Astrocyte of the cerebellum (primary cell): ENCODE measurements around the gene ORC4.
A peak's percentile ranks its signal among the peaks of the same experiment; 100 is the strongest.

Experiments
- DNase-seq: peaks from one replicate; pipeline ENCODE4 v3.0.0-alpha.2; 2011; ENCODE audit warnings: low read depth
- H3K4me3 ChIP-seq: 2 replicates; pipeline ENCODE4 v1.5.1; 2011; ENCODE audit warnings: mild to moderate bottlenecking, low read depth, low read length, moderate library complexity
- CTCF ChIP-seq: IDR thresholded peaks from 2 replicates; pipeline ENCODE4 v1.5.1; 2012; ENCODE audit warnings: low read length, low read depth, moderate library complexity, mild to moderate bottlenecking; ENCODE audit errors: missing control alignments
- in situ Hi-C: cut with HindIII; loops from 2 replicates; pipeline ENCODE4 v1.10.0; 2017; ENCODE audit warnings: low sequenced_read_pairs

Gene ORC4

GRCh38 chr2:148032215-148032614 lies 11.7 kb upstream of the ORC4 start:
- in situ Hi-C loops, result no loop called here
- TF ChIP-seq CTCF, result no peak
- H3K4me3 ChIP-seq, result no peak overlapping the region
- no peak for DNase-seq

GRCh38 chr2:148031152-148031551 lies 10.6 kb upstream of the ORC4 start:
- H3K4me3 ChIP-seq, result no peak overlapping the region
- no peak for TF ChIP-seq CTCF
- no peak for DNase-seq
- in situ Hi-C loops, result no loop called here

- no peak overlapping the region for H3K4me3 ChIP-seq
- no peak for DNase-seq
- in situ Hi-C loops, result no loop called here
- TF ChIP-seq CTCF, result no peak
Measured at GRCh38 chr2:148028781-148029180, 8.2 kb upstream of the ORC4 start.

- no peak overlapping the region for H3K4me3 ChIP-seq
- no peak for TF ChIP-seq CTCF
- in situ Hi-C loops, result no loop called here
- no peak for DNase-seq
Measured at GRCh38 chr2:148027822-148028221, 7.3 kb upstream of the ORC4 start.

- TF ChIP-seq CTCF, result no peak
- H3K4me3 ChIP-seq, result no peak overlapping the region
- no peak for DNase-seq
- in situ Hi-C loops, result no loop called here
Measured at GRCh38 chr2:148026573-148026972, 6.0 kb upstream of the ORC4 start.

GRCh38 chr2:148023861-148024260 lies 3.3 kb upstream of the ORC4 start:
- no peak for TF ChIP-seq CTCF
- DNase-seq, result no peak
- no peak overlapping the region for H3K4me3 ChIP-seq
- in situ Hi-C loops, result no loop called here

- no peak for DNase-seq
- peak overlapping the region; percentile 17 for H3K4me3 ChIP-seq
- no peak for TF ChIP-seq CTCF
- in situ Hi-C loops, result no loop called here
Measured at GRCh38 chr2:148022882-148023281, 2.3 kb upstream of the ORC4 start.
